Keratinocyte (primary cell): ENCODE results near the gene STRIT1. TPM values are rescaled to one million over a fixed set of nuclear protein-coding genes. Genes with fewer than 3 reads are reported as not detected.
"Not testable (repeated sequence)": the region's sequence is repeated elsewhere in the genome, so short reads cannot be mapped to it uniquely, and the experiment has no call there.

ENCODE experiments used
- DNase-seq: peaks from one replicate; pipeline ENCODE4 v3.0.0-alpha.2; 2011; ENCODE audit warnings: low read depth, missing footprints, low spot score
- FAIRE-seq: peaks from 2 replicates; lab custom pipeline; 2011; peaks lifted over from hg19 to GRCh38; lab: Jason Lieb, UNC
- H2AFZ ChIP-seq: 2 replicates; pipeline ENCODE4 v1.6.0; 2012; ENCODE audit warnings: low read length, control low read depth, inconsistent platforms; ENCODE audit not compliant: control insufficient read depth
- H3K27ac ChIP-seq: 2 replicates; pipeline ENCODE4 v1.5.1; 2011; ENCODE audit warnings: low read length; ENCODE audit not compliant: control insufficient read depth, insufficient read depth
- H3K27me3 ChIP-seq: 3 replicates; pipeline ENCODE4 v1.6.0; 2011; ENCODE audit warnings: low read length; ENCODE audit not compliant: control insufficient read depth, insufficient read depth; ENCODE audit errors: extremely low read depth
- H3K36me3 ChIP-seq, 2 experiments: 2 replicates in 1 of 2; 3 replicates in 1 of 2; pipeline ENCODE4 v1.5.1; 2011; ENCODE audit warnings: low read length in 2 of 2, mild to moderate bottlenecking in 1 of 2; ENCODE audit not compliant: control insufficient read depth in 2 of 2, insufficient read depth in 2 of 2; ENCODE audit errors: extremely low read depth in 1 of 2
- H3K4me1 ChIP-seq: 3 replicates; pipeline ENCODE4 v1.5.1; 2011; ENCODE audit warnings: low read length; ENCODE audit not compliant: control insufficient read depth, insufficient read depth; ENCODE audit errors: extremely low read depth
- H3K4me2 ChIP-seq: 3 replicates; pipeline ENCODE4 v1.6.0; 2011; ENCODE audit warnings: low read depth, low read length; ENCODE audit not compliant: control insufficient read depth, insufficient read depth; ENCODE audit errors: extremely low read depth
- H3K4me3 ChIP-seq, 3 experiments: fragments of 200-600 bp in 1 of 3; sonication (generic) in 1 of 3; 2 replicates in 2 of 3; 3 replicates in 1 of 3; pipeline ENCODE4 v1.5.1; 2011 to 2016; ENCODE audit warnings: low read length in 3 of 3, mild to moderate bottlenecking in 3 of 3, control low read depth in 2 of 3, inconsistent platforms in 1 of 3, low read depth in 1 of 3, mixed read lengths in 1 of 3, mixed run types in 1 of 3, moderate library complexity in 1 of 3; ENCODE audit not compliant: control insufficient read depth in 2 of 3, insufficient read depth in 2 of 3; ENCODE audit errors: extremely low read depth in 1 of 3
- H3K79me2 ChIP-seq: 2 replicates; pipeline ENCODE4 v1.6.0; 2012; ENCODE audit warnings: low read length; ENCODE audit not compliant: control insufficient read depth, insufficient read depth
- H3K9ac ChIP-seq: 3 replicates; pipeline ENCODE4 v1.6.0; 2011; ENCODE audit warnings: low read length; ENCODE audit not compliant: control insufficient read depth, insufficient read depth; ENCODE audit errors: extremely low read depth
- H3K9me1 ChIP-seq: 3 replicates; pipeline ENCODE4 v1.6.0; 2011; ENCODE audit warnings: low read length; ENCODE audit not compliant: control insufficient read depth, insufficient read depth; ENCODE audit errors: extremely low read depth
- H3K9me3 ChIP-seq: 2 replicates; pipeline ENCODE4 v1.5.1; 2012; ENCODE audit warnings: low read depth, low read length; ENCODE audit not compliant: control insufficient read depth
- H4K20me1 ChIP-seq: 3 replicates; pipeline ENCODE4 v1.6.0; 2011; ENCODE audit warnings: low read length; ENCODE audit not compliant: control insufficient read depth, insufficient read depth; ENCODE audit errors: extremely low read depth
- CTCF ChIP-seq, 3 experiments: IDR thresholded peaks in 1 of 3; conservative IDR thresholded peaks in 1 of 3; optimal IDR thresholded peaks in 1 of 3; 2 replicates in 2 of 3; 3 replicates in 1 of 3; pipeline versions ENCODE3 to v1.5.1; 2011; ENCODE audit warnings: low read length in 3 of 3, mild to moderate bottlenecking in 3 of 3, moderate library complexity in 2 of 3, control low read depth in 1 of 3, inconsistent platforms in 1 of 3; ENCODE audit not compliant: insufficient read depth in 2 of 3; ENCODE audit errors: extremely low read depth in 1 of 3
- EZH2 ChIP-seq: IDR thresholded peaks from one replicate; pipeline ENCODE4 v1.6.1; 2012; ENCODE audit warnings: inconsistent platforms, mild to moderate bottlenecking, low read length, moderate library complexity
- dilution Hi-C: fragments of 300-500 bp; cut with MboI; formaldehyde crosslinking; loops from one replicate; pipeline ENCODE4 v1.7.0; 2020; ENCODE audit warnings: low sequenced_read_pairs; ENCODE audit not compliant: extremely low pct_ligation_motif_present
- polyA plus RNA-seq, 5 experiments: library from polyadenylated mRNA; depleted of rRNA in 3 of 5; stranded (reverse) in 3 of 5; stranded (forward) in 1 of 5; unstranded in 1 of 5; fragments of >200 nt; gene quantifications; 1 replicate in 1 of 5; 2 replicates in 3 of 5; 3 replicates in 1 of 5; pipeline versions ENCODE4 v1.2.1 to v1.2.3, GENCODE V29; 2011 to 2012; ENCODE audit warnings: missing spikeins in 2 of 5, low read depth in 1 of 5, low replicate concordance in 1 of 5

STRIT1 gene
- polyA plus RNA-seq, 1 donor (not counting 4 experiments of a cell fraction or from before 2014, with no cell fraction given) = not detected

GRCh38 chr3:155274435-155274834, 19.0 kb downstream of the STRIT1 start:
- H3K27me3 ChIP-seq, H3K9ac ChIP-seq, H3K4me1 ChIP-seq, H3K9me3 ChIP-seq, H3K4me2 ChIP-seq, H3K4me3 ChIP-seq, dilution Hi-C loops, H2AFZ ChIP-seq, H3K79me2 ChIP-seq, H4K20me1 ChIP-seq, H3K27ac ChIP-seq, FAIRE-seq, H3K9me1 ChIP-seq, H3K36me3 ChIP-seq, DNase-seq: not testable (repeated sequence)

- dilution Hi-C loops = no loop called here
- H3K4me2 ChIP-seq = no peak overlapping the region
- H3K4me1 ChIP-seq = peaks cover 9% of the 10 kb centered on the region
- no peak overlapping the region for H3K9ac ChIP-seq
- no peaks in the 10 kb centered on the region for H3K79me2 ChIP-seq
- DNase-seq = no peak
- H3K9me1 ChIP-seq = no peaks in the 10 kb centered on the region
- H3K9me3 ChIP-seq = no peaks in the 10 kb centered on the region
- no peak for FAIRE-seq
- no peak overlapping the region for H3K4me3 ChIP-seq
- H3K27me3 ChIP-seq = no peaks in the 10 kb centered on the region
- no peak overlapping the region for H2AFZ ChIP-seq
- H3K36me3 ChIP-seq = no peaks in the 10 kb centered on the region
- TF ChIP-seq EZH2 = no peak
- no peak for TF ChIP-seq CTCF (optimal IDR thresholded peaks at IDR 0.05 in 1 of 3, IDR thresholded peaks at IDR 0.05 in 1 of 3, conservative IDR thresholded peaks at IDR 0.05 in 1 of 3; ENCODE audit: extremely low read depth in 1 of 3, insufficient read depth in 2 of 3, low read length in 3 of 3)
- H4K20me1 ChIP-seq = no peaks in the 10 kb centered on the region
- no peak overlapping the region for H3K27ac ChIP-seq
These were observed 22.2 kb downstream of the STRIT1 start for GRCh38 chr3:155271343-155271613.

- no peaks in the 10 kb centered on the region for H3K9me1 ChIP-seq
- peak overlapping the region; percentile 31 for H3K27ac ChIP-seq
- H3K9me3 ChIP-seq = no peaks in the 10 kb centered on the region
- no peaks in the 10 kb centered on the region for H3K27me3 ChIP-seq
- H2AFZ ChIP-seq = peak overlapping the region; percentile 73
- H3K36me3 ChIP-seq = no peaks in the 10 kb centered on the region
- no peak for FAIRE-seq
- H4K20me1 ChIP-seq = no peaks in the 10 kb centered on the region
- TF ChIP-seq EZH2 = no peak
- no peak for TF ChIP-seq CTCF (optimal IDR thresholded peaks at IDR 0.05 in 1 of 3, IDR thresholded peaks at IDR 0.05 in 1 of 3, conservative IDR thresholded peaks at IDR 0.05 in 1 of 3; ENCODE audit: extremely low read depth in 1 of 3, insufficient read depth in 2 of 3, low read length in 3 of 3)
- dilution Hi-C loops = no loop called here
- no peaks in the 10 kb centered on the region for H3K79me2 ChIP-seq
- H3K4me1 ChIP-seq = peaks cover 9% of the 10 kb centered on the region
- peak overlapping the region in 1 of 3 experiments; percentile 5 for H3K4me3 ChIP-seq
- no peak for DNase-seq
- peak overlapping the region; percentile 45 for H3K4me2 ChIP-seq
- no peak overlapping the region for H3K9ac ChIP-seq
These were observed 22.8 kb downstream of the STRIT1 start for GRCh38 chr3:155270485-155271342.
